ENCODE measurements around the gene NLRP6.
A peak's percentile ranks its signal among the peaks of the same experiment; 100 is the strongest.
"Not testable (repeated sequence)": the region's sequence is repeated elsewhere in the genome, so short reads cannot be mapped to it uniquely, and the experiment has no call there.

The NLRP6 gene

GRCh38 chr11:266676-267439 lies 11.3 kb upstream of the NLRP6 start:
- no peak for TF ChIP-seq CTCF (conservative IDR thresholded peaks at IDR 0.05; ENCODE audit: low read depth, low read length)
- H3K4me1 ChIP-seq (ENCODE audit: low read depth, poor library complexity, severe bottlenecking), result peaks cover 36% of the 10 kb centered on the region
- H2AFZ ChIP-seq (ENCODE audit: low read depth), result 0 out of 2 replicates have a peak overlapping the region, but pooled peaks have one; percentile 25
- no peak overlapping the region for H3K9ac ChIP-seq
- H3K27me3 ChIP-seq (ENCODE audit: insufficient read depth, low read depth), result no peaks in the 10 kb centered on the region
- H4K20me1 ChIP-seq (ENCODE audit: insufficient read depth), result no peaks in the 10 kb centered on the region
- no peak overlapping the region for H3K27ac ChIP-seq
- peak overlapping the region; percentile 55 for H3K4me2 ChIP-seq
- 0 out of 2 replicates have a peak, but pooled peaks cover 9% of the 10 kb centered on the region for H3K79me2 ChIP-seq (ENCODE audit: insufficient read depth, low read depth)
- no peak overlapping the region for H3K4me3 ChIP-seq (IDR thresholded peaks at IDR 0.05; ENCODE audit: insufficient read depth, low read depth, low read length)
- H3K36me3 ChIP-seq (ENCODE audit: insufficient read depth), result no peaks in the 10 kb centered on the region

- Histone ChIP-seq H4K20me1 (ENCODE audit: insufficient read depth) (no peaks in the 10 kb centered on the region), H3K4me1 (ENCODE audit: low read depth, poor library complexity, severe bottlenecking) (peaks cover 36% of the 10 kb centered on the region)
Observed at GRCh38 chr11:267491-267994, 10.7 kb upstream of the NLRP6 start.

GRCh38 chr11:268716-269145 lies 9.5 kb upstream of the NLRP6 start:
- not testable (repeated sequence) for H3K27me3 ChIP-seq (ENCODE audit: insufficient read depth, low read depth); H3K4me3 ChIP-seq (IDR thresholded peaks at IDR 0.05; ENCODE audit: insufficient read depth, low read depth, low read length); H4K20me1 ChIP-seq (ENCODE audit: insufficient read depth); H3K36me3 ChIP-seq (ENCODE audit: insufficient read depth); H3K79me2 ChIP-seq (ENCODE audit: insufficient read depth, low read depth)
- Histone ChIP-seq H3K27ac (peak overlapping the region; percentile 97), H2AFZ (ENCODE audit: low read depth) (peak overlapping the region; percentile 15), H3K4me1 (ENCODE audit: low read depth, poor library complexity, severe bottlenecking) (peaks cover 35% of the 10 kb centered on the region), H3K4me2 (peak overlapping the region; percentile 100), H3K9ac (peak overlapping the region; percentile 85)

More at GRCh38 chr11:267491-267994, 10.7 kb upstream of the NLRP6 start:
- H2AFZ ChIP-seq (ENCODE audit: low read depth), result peak overlapping the region; percentile 15; the same call in 1 of the 2 replicates
- 0 out of 2 replicates have a peak, but pooled peaks cover 9% of the 10 kb centered on the region for H3K79me2 ChIP-seq (ENCODE audit: insufficient read depth, low read depth)
- H3K36me3 ChIP-seq (ENCODE audit: insufficient read depth), result no peaks in the 10 kb centered on the region
- no peak overlapping the region for H3K4me3 ChIP-seq (IDR thresholded peaks at IDR 0.05; ENCODE audit: insufficient read depth, low read depth, low read length)
- H3K27me3 ChIP-seq (ENCODE audit: insufficient read depth, low read depth), result no peaks in the 10 kb centered on the region
- H3K27ac ChIP-seq, result peak overlapping the region; percentile 97
- H3K4me2 ChIP-seq, result peak overlapping the region; percentile 100
- no peak for TF ChIP-seq CTCF (conservative IDR thresholded peaks at IDR 0.05; ENCODE audit: low read depth, low read length)
- H3K9ac ChIP-seq, result peak overlapping the region; percentile 85

GRCh38 chr11:269146-269890 lies 8.9 kb upstream of the NLRP6 start:
- peak overlapping the region; percentile 100 for H3K4me2 ChIP-seq
- H3K27ac ChIP-seq, result peak overlapping the region; percentile 97
- 0 out of 2 replicates have a peak, but pooled peaks cover 9% of the 10 kb centered on the region for H3K79me2 ChIP-seq (ENCODE audit: insufficient read depth, low read depth)
- no peaks in the 10 kb centered on the region for H3K27me3 ChIP-seq (ENCODE audit: insufficient read depth, low read depth)
- H3K4me3 ChIP-seq (IDR thresholded peaks at IDR 0.05; ENCODE audit: insufficient read depth, low read depth, low read length), result no peak overlapping the region
- peak overlapping the region; percentile 15 for H2AFZ ChIP-seq (ENCODE audit: low read depth)
- H4K20me1 ChIP-seq (ENCODE audit: insufficient read depth), result no peaks in the 10 kb centered on the region
- H3K4me1 ChIP-seq (ENCODE audit: low read depth, poor library complexity, severe bottlenecking), result peaks cover 29% of the 10 kb centered on the region
- H3K9ac ChIP-seq, result peak overlapping the region; percentile 85
- H3K36me3 ChIP-seq (ENCODE audit: insufficient read depth), result no peaks in the 10 kb centered on the region
- TF ChIP-seq CTCF (conservative IDR thresholded peaks at IDR 0.05; ENCODE audit: low read depth, low read length), result no peak; the same call in 1 of the 2 replicates
